Measurements from ENCODE around the gene UCP3. TPM values are rescaled to one million over a fixed set of nuclear protein-coding genes. Genes with fewer than 3 reads are reported as not detected.

Gene UCP3
- total and polyA plus RNA-seq, 9 donors, result 0.70 to 2.2 (median 1.1) TPM

DNA sequence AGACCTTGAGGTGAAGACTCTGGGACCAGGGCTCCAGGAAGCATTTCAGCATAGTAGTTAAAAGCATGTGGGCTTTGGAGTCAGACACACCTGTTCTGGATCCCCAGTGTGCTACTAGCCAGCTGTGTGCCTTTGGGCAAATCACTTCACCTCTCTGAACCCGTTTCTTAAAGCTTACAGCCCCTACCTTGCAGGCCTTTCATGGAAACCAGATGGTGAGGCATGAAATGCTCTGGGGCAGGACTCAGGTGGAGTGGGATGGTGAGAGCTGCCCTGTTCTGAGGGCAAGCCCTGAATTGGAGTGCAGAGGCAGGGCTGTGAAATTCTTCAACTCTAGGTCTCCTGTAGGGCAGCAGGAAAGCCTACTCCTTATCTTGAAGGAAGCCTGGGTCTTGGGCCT, 36.7 kb downstream of the UCP3 start:
- Histone ChIP-seq H3K27me3 (no peaks in the 10 kb centered on the region), H3K36me3 (no peaks in the 10 kb centered on the region), H3K27ac (no peak overlapping the region), H3K4me3 (no peak overlapping the region), H3K4me1 (ENCODE audit: insufficient read depth) (no peaks in the 10 kb centered on the region), H3K9me3 (no peaks in the 10 kb centered on the region)
- TF ChIP-seq EP300 (IDR thresholded peaks at IDR 0.05) (no peak), POLR2A (IDR thresholded peaks at IDR 0.05) (no peak)
- TF ChIP-seq, protein P1, sequence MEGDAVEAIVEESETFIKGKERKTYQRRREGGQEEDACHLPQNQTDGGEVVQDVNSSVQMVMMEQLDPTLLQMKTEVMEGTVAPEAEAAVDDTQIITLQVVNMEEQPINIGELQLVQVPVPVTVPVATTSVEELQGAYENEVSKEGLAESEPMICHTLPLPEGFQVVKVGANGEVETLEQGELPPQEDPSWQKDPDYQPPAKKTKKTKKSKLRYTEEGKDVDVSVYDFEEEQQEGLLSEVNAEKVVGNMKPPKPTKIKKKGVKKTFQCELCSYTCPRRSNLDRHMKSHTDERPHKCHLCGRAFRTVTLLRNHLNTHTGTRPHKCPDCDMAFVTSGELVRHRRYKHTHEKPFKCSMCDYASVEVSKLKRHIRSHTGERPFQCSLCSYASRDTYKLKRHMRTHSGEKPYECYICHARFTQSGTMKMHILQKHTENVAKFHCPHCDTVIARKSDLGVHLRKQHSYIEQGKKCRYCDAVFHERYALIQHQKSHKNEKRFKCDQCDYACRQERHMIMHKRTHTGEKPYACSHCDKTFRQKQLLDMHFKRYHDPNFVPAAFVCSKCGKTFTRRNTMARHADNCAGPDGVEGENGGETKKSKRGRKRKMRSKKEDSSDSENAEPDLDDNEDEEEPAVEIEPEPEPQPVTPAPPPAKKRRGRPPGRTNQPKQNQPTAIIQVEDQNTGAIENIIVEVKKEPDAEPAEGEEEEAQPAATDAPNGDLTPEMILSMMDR (IDR thresholded peaks at IDR 0.05), result no peak
- 76 to 92% (median 82%) methylated on average over 1 of the region's 1 CpG for WGBS, 3 donors
- intact Hi-C loops (cut with DNase I), result no loop called here
- no peak for DNase-seq

DNA sequence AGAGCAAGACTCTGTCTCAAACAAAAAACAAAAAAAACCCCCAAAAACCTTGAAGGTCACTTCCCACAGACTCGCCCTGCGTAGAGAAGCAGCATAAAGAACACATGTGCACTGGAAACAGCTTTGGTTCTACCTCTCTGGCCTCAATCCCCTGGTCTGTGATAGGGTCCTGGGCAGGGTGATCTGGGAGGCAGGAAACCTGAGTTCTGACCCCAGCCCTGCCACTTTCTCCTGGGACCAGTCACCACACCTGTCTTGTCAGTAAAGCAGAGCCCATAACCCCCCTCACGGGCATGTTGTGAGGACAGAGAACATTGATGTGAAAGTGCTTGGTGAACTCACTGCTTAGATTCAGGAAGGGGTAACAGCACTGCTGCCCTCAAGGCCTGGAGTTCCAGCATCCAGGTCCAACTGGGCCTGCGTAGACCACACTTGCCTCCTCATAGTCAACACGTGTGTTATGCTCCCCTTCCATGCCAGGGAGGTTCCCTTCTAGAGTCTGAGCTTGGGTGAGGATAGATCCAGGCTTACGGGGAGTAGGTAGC, 37.6 kb downstream of the UCP3 start:
- no peaks in the 10 kb centered on the region for H3K27me3 ChIP-seq
- intact Hi-C loops (cut with DNase I), result no loop called here
- no peak overlapping the region for H3K4me3 ChIP-seq
- TF ChIP-seq, protein P1 (IDR thresholded peaks at IDR 0.05), result no peak
- no peak for TF ChIP-seq EP300 (IDR thresholded peaks at IDR 0.05)
- TF ChIP-seq POLR2A (IDR thresholded peaks at IDR 0.05), result no peak
- no peaks in the 10 kb centered on the region for H3K4me1 ChIP-seq (ENCODE audit: insufficient read depth)
- no peaks in the 10 kb centered on the region for H3K9me3 ChIP-seq
- 80 to 97% (median 89%) methylated on average over 6 of the region's 6 CpGs for WGBS, 3 donors
- no peak overlapping the region for H3K27ac ChIP-seq
- H3K36me3 ChIP-seq, result no peaks in the 10 kb centered on the region
- DNase-seq, result no peak

DNA sequence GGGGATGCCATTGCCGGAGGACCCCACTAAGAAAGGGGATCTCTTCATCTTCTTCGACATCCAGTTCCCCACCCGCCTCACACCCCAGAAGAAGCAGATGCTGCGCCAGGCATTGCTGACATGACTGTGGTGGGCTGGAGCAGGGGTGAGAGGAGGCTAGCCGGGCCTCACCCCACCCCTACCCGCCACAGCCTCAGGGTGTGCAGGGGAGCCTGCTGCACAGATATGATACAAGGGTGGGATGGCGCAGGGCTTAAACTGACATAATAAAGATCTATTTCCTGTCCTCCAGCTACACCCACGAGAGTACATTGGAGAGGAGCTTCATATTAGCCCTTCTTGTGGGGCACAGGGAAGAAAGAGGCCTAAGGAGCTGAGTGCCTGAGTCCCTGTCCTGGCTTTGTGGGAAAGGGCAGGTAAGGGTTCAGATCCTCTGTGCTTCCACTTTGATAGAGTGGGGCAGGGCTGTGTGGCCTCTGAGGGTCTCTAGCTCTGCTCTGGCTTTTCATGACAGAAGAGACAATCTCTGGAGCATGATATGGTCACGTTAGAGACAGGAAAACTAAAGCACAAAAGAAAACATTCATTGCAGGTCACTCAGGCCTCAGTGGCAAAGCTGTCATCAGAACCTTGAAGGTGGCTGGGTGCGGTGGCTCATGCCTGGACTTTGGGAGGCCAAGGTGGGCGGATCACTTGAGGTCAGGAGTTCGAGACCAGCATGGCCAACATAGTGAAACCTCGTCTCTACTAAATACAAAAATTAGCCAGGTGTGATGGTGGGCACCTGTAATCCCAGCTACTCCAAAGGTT, 38.7 kb downstream of the UCP3 start:
- DNase-seq, result no peak
- no peak for TF ChIP-seq EP300 (IDR thresholded peaks at IDR 0.05)
- TF ChIP-seq POLR2A (IDR thresholded peaks at IDR 0.05), result no peak
- TF ChIP-seq, protein P1 (IDR thresholded peaks at IDR 0.05), result no peak
- Histone ChIP-seq H3K36me3 (no peaks in the 10 kb centered on the region), H3K9me3 (no peaks in the 10 kb centered on the region), H3K4me1 (ENCODE audit: insufficient read depth) (no peaks in the 10 kb centered on the region), H3K27me3 (no peaks in the 10 kb centered on the region), H3K4me3 (no peak overlapping the region), H3K27ac (no peak overlapping the region)
- intact Hi-C loops (cut with DNase I), result loop anchor here in 1 of 4 donors (10.0 kb wide), 1 partner anchor 95 kb away; no protein-coding TSS in a partner anchor
- WGBS, 3 donors, result 85 to 88% (median 87%) methylated on average over 13 of the region's 13 CpGs

DNA sequence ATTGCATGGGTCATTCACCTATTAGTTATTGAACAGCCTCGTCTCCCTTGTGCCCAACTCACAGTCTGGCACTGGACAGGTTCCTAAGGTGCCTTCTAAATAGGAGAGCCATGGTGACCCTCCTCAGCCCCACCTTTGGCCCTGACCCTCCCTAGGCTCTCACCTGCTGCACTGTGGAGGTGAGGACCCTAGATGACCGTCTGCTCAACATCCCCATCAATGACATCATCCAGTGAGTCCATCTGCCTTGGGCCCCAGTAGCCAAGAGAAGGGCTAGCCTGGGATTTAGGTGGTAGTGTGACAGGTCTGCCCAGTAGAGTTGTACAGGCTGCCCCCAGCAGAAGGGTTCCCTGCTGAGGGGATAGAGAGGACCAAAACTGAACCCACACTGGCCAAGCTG, 39.8 kb downstream of the UCP3 start:
- WGBS, 3 donors, result 66 to 77% (median 70%) methylated on average over 2 of the region's 2 CpGs

More for the DNA sequence above, 39.8 kb downstream of the UCP3 start:
- H3K4me1 ChIP-seq (ENCODE audit: insufficient read depth), result no peaks in the 10 kb centered on the region
- no peak overlapping the region for H3K27ac ChIP-seq
- H3K27me3 ChIP-seq, result no peaks in the 10 kb centered on the region
- H3K4me3 ChIP-seq, result no peak overlapping the region
- H3K36me3 ChIP-seq, result no peaks in the 10 kb centered on the region
- DNase-seq, result no peak
- no peaks in the 10 kb centered on the region for H3K9me3 ChIP-seq
- intact Hi-C loops (cut with DNase I), result loop anchor here in 1 of 4 donors (10.0 kb wide), 1 partner anchor 96 kb away; no protein-coding TSS in a partner anchor
- no peak for TF ChIP-seq EP300 (IDR thresholded peaks at IDR 0.05)
- TF ChIP-seq POLR2A (IDR thresholded peaks at IDR 0.05), result no peak
- TF ChIP-seq, protein P1 (IDR thresholded peaks at IDR 0.05), result no peak
